ENCODE data around the gene PLRG1.
"Not testable (repeated sequence)": the region's sequence is repeated elsewhere in the genome, so short reads cannot be mapped to it uniquely, and the experiment has no call there.

The PLRG1 gene

DNA sequence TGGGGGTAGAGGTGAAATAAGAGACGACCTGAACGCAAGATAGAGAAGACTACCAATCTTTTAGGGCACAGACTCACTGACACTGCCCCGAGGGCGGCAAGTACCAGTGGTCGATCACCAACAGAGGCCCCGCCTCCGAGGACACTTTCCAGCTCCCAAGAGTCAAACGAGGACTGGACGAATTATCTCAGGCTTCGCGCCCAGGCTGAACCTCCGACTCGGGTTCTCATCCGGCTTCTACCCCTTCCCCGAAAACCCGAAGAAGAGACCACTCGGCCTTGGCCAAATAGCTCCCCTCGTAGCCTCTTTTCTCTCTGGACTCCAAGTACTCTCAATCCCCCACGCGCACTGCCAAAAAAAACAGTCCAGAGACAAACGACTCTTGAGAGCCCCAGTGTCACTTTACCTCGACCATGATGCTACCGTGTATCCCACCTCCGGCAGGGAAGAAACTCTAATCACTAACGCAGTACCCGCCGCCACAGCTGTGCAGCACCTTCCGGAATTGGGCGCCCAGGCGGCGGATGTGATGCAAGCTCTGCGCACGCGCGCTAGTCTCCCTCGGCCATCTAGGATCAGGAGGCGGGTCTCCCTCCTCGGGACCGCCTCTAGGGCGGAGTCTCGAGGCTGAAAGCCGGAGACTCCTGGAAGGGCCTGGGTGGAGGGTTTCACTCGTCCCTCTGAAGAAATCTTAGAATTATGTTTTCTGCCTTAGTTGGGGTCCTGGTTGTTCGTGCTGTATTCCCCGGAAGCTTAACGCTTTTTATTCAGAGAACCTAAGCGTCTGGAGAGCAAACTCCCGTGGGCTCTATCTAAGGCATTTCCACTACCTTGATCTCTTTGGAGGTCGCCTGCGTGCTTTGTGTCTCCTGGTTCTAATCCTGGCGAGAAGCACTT, at the start of gene PLRG1:
TSS of gene PLRG1 (minus strand) at position 507 of the 897 bp plus-strand sequence. CDS start at position 415, 92 bp downstream.
- peak; percentile 15 for DNase-seq

DNA sequence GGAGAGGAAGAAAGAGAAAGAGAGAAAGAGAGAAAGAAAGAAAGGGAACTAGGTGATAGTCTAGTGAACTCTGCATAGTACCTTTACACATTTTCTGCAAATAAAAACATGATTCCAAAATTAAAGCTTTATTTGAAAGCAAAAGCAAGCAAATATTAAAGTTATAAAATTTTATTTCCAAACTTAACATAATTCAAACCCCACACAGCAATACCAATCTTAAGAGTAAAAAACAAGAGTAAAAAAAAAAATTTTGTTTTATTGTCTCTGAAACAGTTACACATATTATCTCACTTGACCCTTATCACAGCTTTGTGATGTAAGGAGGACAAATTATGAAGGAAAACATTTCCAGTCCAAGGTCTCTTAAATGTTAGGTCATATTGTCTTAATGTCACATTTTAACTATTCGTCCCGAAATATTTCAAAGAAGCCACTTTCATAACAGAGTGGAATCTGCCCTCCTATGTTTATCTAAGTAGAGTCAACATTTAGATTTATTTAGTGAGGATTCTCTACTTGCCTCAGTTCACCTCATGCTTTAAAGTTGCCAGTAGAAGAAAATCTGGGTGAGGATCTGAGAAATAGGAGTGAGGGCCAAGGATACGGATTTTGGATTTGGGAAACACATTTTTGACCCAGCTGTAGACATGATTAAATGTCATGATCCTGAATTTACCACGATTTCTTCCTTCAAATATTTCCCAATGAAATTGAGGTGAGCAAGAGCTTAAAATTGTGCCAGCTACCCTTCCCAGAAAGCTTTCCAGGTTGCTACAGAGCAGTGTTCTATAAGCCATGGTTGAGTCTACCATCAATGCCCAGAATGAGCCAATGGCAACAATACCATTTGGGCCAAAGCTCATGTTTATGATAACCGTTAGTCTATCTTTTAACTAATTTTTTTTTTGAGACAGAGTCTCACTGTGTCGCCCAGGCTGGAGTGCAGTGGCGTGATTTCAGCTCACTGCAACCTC, 47.9 kb upstream of the PLRG1 start:
- DNase-seq, result no peak

DNA sequence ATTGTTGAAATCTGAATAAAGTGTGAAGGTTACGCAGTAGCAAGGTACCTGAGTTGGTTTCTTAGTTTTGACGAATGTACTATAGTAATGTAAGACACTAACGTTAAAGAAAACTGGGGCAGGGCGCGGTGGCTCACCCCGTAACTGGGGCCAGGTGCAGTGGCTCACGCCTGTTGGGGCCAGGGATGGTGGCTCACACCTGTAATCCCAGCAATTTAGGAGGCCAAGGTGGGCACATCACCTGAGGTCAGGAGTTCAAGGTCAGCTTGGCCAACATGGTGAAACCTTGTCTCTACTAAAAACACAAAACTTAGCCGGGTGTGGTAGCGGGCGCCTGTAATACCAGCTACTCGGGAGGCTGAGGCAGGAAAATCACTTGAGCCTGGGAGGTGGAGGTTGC, 47.1 kb upstream of the PLRG1 start:
- DNase-seq, result not testable (repeated sequence)

DNA sequence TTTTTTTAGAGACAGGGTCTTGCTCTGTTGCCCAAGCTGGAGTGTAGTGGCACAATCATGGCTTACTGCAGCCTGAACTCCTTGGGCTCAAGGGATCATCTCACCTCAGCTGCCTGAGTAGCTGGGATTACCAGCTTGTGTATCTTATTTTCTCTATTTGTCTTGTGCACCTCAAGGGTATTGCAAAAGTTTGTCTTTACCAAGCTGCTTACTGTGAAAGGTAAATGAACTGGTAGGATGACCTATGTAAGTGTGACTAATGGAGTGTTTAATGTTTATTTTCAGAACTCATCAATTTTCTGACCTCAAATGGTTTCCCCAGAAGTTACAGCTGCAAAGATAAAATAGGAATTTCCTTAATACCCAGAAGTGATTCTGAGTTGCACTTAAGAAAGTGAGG, 45.6 kb upstream of the PLRG1 start:
- DNase-seq, result no peak

DNA sequence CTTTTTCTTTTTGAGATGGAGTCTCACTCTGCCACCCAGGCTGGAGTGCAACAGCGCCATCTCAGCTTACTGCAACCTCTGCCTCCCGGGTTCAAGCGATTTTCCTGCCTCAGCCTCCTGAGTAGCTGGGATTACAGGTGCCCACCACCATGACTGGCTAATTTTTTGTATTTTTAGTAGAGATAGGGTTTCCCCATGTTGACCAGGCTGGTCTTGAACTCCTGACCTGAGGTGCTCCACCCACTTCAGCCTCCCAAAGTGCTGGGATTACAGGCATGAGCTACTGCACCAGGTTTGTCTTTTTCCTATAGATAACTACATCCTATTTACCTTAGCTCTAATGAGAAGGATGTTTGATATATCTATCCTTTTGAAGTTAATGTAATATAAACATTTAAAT, 44.1 kb upstream of the PLRG1 start:
- not testable (repeated sequence) for DNase-seq

DNA sequence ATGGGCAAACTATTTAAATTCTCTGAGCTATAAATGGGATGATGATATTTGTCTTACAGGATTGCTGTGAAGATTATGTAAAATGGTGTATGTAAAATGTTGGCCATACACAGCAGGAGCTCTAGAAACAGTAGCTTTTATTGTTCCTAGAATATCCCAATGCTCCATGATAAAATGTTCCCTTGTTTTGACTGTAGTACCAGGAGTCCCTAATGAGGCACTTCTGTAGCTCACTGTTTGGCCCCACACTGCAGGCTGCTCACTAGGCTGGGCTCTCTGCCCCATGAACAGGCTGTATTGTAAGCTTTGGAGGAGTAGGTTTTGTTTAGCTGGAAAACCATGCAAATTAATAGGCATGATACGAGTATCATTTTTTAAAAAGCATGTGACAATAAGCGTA, 43.7 kb upstream of the PLRG1 start:
- no peak for DNase-seq

DNA sequence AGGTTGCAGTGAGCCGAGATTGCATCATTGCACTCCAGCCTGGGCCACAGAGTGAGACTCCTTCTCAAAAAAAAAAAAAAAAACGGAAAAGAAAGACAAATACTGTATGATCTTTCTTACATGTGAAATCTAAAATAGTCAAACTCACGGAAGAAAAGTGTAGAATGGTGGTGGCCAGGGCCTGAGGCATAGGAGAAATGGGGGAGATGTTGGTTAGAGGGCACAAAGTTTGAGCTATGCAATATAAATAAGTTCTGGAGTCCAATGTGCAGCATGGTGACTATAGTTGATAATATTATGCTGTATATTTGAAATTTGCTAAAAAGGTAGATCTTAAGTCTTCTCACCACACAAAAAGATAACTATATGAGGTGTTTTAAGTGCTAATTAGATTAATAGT, 41.7 kb upstream of the PLRG1 start:
- DNase-seq, result no peak

DNA sequence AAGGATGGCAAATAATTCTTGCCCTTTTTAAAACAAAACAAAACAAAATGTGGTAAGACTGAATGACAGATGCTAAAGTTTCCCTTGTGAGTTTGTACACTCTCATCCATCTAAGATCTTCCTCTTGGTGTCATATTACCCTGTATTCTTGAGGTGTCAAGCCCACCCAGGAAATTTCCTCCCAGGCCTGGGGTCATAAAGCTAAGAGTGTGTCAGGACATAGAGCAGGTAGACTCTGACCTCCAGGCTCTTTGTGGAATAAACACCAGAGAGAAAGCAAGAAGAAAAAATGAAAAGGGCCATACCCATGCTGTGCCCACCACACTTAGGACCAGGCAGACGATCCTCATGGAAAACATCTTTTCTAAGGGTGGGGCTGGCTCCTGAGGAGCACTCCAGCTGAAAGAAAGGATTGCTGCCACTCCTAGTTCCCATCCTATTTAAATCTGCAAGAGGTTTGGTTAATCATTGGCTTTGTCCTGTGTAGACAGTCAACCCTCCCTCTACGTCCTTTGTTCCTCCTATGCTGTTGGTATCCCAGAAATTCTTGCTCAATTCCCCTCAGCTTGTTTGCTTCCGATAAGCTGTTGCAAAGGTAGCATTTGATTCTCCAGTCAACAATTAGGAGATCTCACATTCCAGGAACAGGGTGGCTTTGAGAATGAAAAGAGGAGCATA, 40.3 kb upstream of the PLRG1 start, which contains the start of gene FGA:
TSS of gene FGA (minus strand) at position 414 of the 678 bp plus-strand sequence. CDS start at position 359, 55 bp downstream.
- DNase-seq, result no peak

DNA sequence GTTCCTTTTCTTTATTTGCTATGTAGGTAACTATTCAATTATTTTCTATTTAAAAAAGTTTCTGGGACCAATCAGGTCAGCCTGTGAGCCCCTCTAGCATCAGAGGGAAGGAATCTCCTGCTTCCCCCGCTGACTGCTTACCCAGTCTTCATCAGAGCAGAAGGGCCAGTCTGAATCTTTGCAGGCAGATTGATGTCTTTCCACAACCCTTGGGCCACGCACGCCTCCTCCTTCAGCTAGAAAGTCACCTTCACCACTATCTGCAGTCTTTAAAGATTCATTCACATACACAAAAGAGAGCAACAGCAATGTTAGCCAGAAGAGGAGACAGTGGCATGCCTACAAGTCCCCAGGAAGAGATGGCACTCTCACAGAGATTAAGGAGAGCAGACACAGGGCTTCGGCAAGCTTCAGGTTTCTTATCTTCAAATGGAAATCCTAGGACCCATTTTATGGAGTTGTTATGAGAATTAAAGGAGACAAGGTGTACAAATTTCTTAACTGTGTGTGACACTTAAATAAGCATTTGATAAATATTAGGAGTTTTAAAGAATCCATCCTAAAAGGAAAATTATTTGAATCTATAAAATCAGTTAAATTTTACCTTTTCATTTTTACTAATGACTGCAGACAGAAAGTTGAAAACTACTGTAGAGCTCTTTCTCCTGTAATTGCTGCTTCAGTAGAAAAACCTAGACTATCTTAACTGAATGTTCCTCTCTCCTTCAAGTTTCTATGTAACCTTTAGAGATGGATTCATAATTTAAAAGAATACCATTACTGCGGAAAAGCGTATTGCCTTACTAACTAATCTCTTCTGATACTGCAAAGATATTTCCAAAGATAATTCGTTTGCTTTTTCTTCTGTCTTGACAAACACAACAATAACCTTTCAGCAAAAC, 39.3 kb upstream of the PLRG1 start:
- DNase-seq, result no peak

DNA sequence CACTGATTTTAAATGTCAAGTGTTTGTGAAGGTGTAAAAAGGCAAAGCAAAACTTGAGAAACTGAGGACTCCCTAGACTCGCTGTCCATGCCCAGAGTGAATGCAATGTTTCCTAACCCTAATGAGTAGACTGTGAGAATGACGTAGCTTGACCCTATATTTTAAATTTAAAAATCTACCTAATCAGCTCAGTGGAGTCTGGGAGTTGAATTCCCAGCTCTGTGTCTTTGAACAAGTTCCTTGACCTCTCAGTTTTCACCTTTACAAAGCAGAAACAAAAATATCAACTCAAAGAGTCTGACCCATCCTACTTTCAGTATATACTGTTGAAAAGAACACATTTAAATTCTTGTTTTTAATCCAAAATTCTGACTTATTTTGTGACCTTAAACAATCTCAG, 38.0 kb upstream of the PLRG1 start:
- no peak for DNase-seq

DNA sequence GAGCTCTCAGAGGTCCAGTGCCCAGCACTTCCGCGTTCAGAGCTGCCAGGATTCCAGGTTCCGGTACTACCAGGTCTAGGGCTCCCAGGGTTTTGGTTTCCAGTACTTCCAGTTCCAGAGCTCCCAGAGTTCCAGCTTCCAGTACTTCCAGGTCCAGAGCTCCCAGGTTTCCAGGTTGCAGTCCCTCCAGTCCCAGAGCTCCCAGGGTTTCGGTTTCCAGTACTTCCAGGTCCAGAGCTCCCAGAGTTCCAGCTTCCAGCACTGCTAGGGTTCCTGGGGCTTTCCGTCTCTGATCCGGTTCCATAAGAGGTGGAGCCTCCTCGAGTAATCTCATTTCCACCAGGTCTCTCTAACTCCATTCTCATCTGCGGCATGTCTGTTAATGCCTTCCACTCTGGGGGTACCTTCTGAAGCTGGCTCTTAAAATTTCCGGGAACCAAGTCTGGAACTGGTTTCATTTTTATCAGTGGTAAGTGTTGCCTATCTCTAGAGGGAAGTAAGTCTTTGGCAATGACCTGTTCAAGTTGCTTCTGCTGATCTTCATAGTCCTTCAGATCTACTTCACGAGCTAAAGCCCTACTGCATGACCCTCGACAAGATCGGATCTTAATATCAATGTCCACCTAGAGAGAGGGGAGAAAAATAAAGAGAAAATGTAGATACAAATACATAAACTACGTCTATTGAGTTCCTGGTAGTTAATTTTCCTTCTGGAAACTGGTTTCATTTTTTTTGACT, 36.3 kb upstream of the PLRG1 start:
- DNase-seq, result no peak

DNA sequence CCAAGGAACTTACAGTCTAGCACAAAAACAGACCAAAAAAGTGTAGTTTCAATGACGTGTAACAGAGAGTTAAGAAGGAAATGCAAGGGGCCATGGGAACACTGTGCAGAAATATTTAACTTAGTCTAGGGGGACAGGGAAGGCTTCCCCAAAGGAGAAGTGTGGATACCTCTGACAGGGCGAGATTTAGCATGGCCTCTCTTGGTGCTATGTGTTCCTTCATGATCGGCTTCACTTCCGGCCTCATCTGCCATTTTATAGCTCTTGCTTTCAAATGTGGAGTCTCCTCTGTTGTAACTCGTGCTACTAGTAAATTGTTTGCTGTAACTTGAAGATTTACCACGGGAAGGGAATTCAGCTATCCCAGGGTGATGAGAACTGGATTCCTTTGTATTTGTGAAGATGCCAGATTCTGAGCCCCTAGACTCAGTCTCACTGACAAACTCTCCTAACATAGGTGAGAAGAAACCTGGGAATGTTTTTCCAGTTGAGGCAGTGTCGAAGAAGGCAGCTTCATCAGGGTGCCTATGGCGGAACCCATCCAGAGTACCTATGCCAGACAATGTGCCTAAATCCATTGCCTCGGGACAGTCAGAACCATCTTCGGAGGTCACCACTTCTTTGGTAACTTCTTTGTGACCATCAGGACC, 35.3 kb upstream of the PLRG1 start:
- no peak for DNase-seq

DNA sequence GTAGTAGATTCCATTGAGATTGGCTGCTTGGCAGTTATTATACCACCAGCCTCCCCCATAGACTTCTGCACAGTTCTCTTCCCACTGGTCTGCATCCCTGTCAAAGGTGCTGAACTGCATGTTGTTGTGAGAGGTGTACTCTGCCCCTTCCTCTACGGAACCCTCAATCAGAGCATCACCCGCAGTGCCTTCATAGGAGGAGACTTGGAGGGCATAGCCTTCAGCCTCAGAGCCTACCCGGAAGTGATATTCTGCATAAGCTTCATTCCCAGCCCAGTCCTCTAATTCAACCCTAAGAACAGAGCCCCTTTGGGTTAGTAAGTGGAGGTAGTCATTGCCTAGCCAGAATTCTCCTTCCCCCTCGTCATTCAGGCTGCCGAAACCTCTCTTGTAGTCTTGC, 34.1 kb upstream of the PLRG1 start:
- DNase-seq, result no peak

DNA sequence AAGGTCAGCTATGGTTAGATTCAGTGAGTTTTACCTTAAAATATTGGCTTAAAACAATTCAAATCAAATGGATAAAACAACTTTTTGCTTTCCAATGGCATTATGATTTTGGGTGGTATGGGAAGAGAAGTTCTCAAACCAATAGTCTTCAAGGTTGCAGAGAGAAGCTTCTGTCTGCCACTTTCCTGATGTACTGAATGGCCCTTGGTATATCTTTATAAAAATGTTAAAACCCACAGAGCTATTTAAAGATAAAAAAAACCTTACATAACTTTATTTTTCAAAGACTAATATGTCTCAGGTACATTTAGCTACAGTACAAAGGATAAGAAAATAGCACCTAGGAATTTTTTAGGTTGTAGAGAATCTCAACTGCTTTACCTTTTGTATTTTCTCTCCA, 33.5 kb upstream of the PLRG1 start:
- no peak for DNase-seq

DNA sequence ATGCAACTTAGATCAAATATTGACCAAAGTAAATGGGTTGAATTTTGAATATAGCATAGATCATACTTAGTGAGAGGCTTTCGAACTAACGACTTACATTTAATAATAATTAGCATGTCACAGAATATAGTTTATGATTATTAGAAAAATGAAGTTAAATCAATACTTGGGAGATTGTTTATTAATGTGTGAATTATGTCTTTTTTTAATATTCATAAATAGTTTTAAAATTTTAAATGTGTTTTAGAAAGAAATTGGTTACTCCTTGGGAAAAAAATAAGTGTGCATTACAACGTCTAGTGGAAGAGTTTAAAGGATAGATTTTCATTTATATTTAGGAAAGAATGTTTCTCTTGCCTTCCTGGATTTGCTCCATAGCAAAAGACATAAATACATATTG, 33.0 kb upstream of the PLRG1 start:
- no peak for DNase-seq

DNA sequence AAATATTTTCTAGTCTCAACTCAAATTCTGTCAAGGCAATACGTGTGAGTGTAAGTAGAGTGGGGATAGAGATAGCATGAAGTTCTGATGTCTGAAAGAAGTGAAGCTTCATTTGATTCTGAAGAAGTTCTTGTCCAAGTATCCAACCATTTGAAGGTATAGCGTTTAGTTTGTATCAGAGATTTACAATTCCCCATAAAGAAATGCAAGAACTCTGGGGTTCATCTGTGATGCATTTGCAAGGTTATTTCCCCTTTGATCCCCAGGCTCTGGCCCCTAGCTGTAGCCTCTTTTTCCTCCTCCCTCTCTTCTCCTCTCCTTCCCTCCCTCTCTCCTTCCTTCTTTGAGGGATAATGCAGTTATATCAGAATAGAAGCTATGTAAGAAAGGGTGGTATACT, 32.5 kb upstream of the PLRG1 start:
- no peak for DNase-seq

DNA sequence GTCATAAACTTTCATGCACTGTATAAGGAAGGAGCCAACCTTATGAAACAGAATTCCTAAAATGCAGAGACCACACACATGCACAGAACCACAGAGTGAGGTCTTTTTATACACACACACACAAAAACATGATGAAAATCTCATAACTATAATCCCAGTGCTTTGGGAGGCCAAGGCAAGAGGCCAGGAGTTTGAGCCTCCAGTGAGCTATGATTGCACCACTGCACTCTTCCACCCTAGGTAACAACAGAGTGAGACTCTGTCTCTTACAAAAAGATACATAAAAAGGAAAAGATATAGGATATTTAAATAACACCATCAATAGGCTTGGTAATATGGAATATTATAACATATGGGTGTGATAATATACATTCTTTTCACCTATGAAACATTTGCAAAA, 29.7 kb upstream of the PLRG1 start:
- no peak for DNase-seq

DNA sequence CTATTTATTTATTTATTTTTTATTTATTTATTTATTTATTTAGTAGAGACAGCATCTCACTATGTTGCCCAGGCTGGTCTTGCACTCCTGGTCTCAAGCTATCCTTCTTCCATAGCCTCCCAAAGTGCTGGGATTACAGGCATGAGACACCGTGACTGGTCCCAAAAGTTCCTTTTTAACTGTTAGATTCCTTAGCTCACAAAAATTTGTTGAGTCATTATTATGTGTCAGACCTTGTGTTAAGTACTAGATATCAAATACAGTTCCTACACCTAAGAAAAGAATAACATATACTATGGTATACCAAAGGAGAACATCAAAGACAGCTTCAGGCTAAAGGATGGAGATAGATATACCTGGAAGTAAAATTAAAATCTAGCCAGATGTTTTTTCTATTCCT, 28.7 kb upstream of the PLRG1 start:
- no peak for DNase-seq

DNA sequence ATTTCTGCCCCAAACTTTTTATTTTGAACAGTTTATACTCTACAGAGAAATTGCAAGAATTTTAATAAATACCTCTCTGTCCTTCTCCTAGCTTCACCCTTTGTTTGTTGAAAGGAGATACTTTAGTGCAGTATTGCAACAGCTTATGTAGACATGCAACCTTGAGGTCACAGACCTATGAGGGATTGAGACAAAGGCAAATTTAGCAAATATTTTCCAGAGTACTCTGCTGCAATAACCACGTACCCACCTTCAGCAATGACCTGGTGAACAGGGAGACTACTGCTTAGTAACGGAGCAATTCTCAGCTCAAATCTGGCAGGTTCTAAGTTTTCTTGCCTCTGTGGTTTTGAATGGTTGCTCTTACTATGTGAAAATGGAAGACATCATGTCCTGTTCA, 27.1 kb upstream of the PLRG1 start:
- no peak for DNase-seq

DNA sequence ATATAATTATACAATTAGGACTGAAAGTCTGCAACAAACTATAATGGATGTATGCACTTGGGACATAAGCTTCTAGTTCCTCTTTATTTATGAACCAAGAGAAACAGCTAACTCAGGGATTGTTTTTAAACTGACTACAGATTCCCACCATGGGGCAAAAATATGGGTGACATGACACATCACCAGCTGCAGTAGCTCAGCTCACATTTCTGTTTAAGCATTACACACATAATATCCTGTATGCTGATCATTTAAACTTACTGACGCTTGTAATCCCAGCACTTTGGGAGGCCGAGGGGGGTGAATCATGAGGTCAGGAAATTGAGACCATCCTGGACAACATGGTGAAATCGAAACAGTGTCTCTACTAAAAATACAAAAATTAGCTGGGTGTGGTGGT, 24.1 kb upstream of the PLRG1 start:
- no peak for DNase-seq

All from cortex of kidney (tissue), 1 donor.